Ascending aorta (tissue), 2 donors: ENCODE data around the gene SGSM2. TPM values are rescaled to one million over a fixed set of nuclear protein-coding genes. Genes with fewer than 3 reads are reported as not detected.

Experiments used
- DNase-seq, 2 donors: peaks; one replicate each; pipeline ENCODE4 v3.0.0-alpha.2; 2019; ENCODE audit warnings: low spot score in 2 of 2
- H3K27ac ChIP-seq, 2 donors: fragments of 200-600 bp; sonication (generic); one replicate each; pipeline ENCODE4 v1.5.1; 2016 to 2017; ENCODE audit warnings: mild to moderate bottlenecking in 1 of 2
- H3K27me3 ChIP-seq: fragments of 200-600 bp; sonication (generic); one replicate; pipeline ENCODE4 v1.5.1; 2017
- H3K36me3 ChIP-seq, 2 donors: fragments of 200-600 bp; sonication (generic); one replicate each; pipeline ENCODE4 v1.5.1; 2016
- H3K4me1 ChIP-seq, 2 donors: fragments of 200-600 bp; sonication (generic); one replicate each; pipeline ENCODE4 v1.5.1; 2016 to 2017; ENCODE audit warnings: mild to moderate bottlenecking in 1 of 2
- H3K4me3 ChIP-seq, 2 donors: fragments of 200-600 bp; sonication (generic); one replicate each; pipeline ENCODE4 v1.5.1; 2016 to 2017; ENCODE audit warnings: mild to moderate bottlenecking in 1 of 2
- H3K9me3 ChIP-seq, 2 donors: fragments of 200-600 bp; sonication (generic); one replicate each; pipeline ENCODE4 v1.5.1; 2016
- CTCF ChIP-seq, 3 experiments: fragments of 200-600 bp in 2 of 3; fragments of 450-650 bp in 1 of 3; sonication (generic) in 2 of 3; IDR thresholded peaks; one replicate each; pipeline ENCODE4 v1.5.1; 2016 to 2019; ENCODE audit warnings: antibody characterized with exemption in 3 of 3, mild to moderate bottlenecking in 1 of 3, moderate library complexity in 1 of 3
- intact Hi-C: fragments of 100-400 bp; cut with DNase I; formaldehyde crosslinking; loops from one replicate; pipeline ENCODE4 v1.15.1; 2023
- total RNA-seq: library from RNA; depleted of rRNA; stranded (reverse); fragments of >200 nt; gene quantifications from one replicate; pipeline ENCODE4 v1.1.0, GENCODE V29; 2016

Gene SGSM2
- total RNA-seq, 1 donor from 2014 or later: 127 TPM

DNA sequence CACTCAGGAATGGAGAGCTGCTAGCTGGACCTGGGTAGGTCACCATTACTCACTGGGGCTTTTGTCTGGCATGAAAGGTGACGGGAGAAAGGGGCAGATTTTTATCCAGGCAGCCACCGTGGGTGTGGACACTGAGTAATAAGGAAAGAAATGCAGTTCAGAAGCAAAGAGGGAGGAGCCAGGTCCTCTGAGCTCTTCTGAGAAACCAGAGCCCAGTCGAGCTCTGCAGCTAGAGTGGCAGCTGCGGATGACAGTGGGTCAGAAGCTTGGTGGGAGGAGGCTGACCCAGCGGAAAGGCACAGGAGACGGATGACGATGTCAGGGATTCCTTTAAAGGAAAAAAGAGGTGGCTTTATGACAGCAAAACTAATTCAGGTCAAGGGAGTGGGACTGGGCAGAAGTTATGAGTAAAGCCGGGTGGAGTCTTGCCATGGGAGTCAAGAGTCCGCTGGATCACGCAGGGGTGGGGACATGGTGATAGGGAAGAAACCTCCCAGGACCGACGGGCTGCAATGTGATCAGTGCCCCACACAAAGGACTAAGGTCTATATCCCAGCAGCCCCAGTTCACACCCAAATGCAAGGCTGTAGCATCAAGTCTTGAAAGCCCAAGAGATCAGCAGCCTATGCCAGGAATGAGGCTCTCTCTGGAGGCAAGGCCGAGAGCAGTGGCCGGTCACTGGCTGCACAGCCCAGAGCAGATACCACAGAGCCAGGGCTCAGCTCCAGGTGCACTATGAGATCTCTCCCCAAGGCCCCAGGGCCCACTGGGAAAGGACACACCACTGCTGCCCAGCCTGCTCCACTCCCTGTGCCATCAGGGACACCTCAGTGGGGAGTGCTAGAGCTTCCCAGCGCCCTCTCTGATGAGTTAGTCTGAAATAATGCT is 69.8 kb downstream of the SGSM2 start:
- Histone ChIP-seq H3K27me3 (no peaks in the 10 kb centered on the region), H3K4me3 (peak overlapping the region in 1 of 2 donors; percentile 2), H3K9me3 (no peaks in the 10 kb centered on the region), H3K36me3 (no peaks in the 10 kb centered on the region), H3K4me1 (peaks cover 13 to 49% of the 10 kb centered on the region in 2 donors), H3K27ac (peak overlapping the region; percentile 89 to 97)
- no peak for TF ChIP-seq CTCF (IDR thresholded peaks at IDR 0.05)
- DNase-seq: peak; percentile 80 to 95
- intact Hi-C loops: loop anchor here (2.0 kb wide), 1 partner anchor 14 kb away; no protein-coding TSS in a partner anchor

DNA sequence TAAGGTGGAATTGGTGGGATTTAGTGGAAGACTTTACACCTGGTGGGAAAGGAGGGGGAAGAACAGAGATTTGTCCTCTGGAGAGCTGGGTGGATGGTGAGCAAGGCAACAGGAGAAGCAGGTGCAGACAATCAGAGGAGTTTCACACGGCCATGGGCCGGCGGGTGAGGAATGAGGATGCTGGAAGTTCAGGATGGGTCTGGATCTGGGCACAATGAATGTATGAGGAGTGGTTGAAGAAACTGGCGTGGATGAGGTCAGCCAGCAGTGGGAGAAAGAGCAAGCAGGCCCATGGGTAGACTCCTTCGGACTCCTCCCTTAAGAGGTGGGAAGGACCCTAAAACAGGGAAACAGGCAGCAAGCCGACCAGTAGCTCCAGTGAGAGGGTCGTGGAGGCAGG is 73.7 kb downstream of the SGSM2 start:
- no peaks in the 10 kb centered on the region for H3K9me3 ChIP-seq
- peak in 1 of 3 experiments; percentile 7 for TF ChIP-seq CTCF (IDR thresholded peaks at IDR 0.05)
- H3K27me3 ChIP-seq: no peaks in the 10 kb centered on the region
- H3K4me3 ChIP-seq: no peak overlapping the region
- H3K36me3 ChIP-seq: no peaks in the 10 kb centered on the region
- peaks cover 11 to 31% of the 10 kb centered on the region in 2 donors for H3K4me1 ChIP-seq
- intact Hi-C loops: no loop called here
- H3K27ac ChIP-seq: peak overlapping the region in 1 of 2 donors; percentile 81
- DNase-seq: no peak

- Histone ChIP-seq H3K4me3 (no peak overlapping the region), H3K27ac (peak overlapping the region; percentile 81 to 86), H3K4me1 (peaks cover 3 to 20% of the 10 kb centered on the region in 2 donors), H3K36me3 (no peaks in the 10 kb centered on the region), H3K27me3 (no peaks in the 10 kb centered on the region), H3K9me3 (no peaks in the 10 kb centered on the region)
- DNase-seq: peak in 1 of 2 donors; percentile 80
- intact Hi-C loops: loop anchor here (1.0 kb wide), 1 partner anchor 20 kb away; no protein-coding TSS in a partner anchor
- peak in 2 of 3 experiments; percentile 19 to 39 for TF ChIP-seq CTCF (IDR thresholded peaks at IDR 0.05)
Measured at GRCh38 chr17:2412561-2413021, 75.3 kb downstream of the SGSM2 start.

DNA sequence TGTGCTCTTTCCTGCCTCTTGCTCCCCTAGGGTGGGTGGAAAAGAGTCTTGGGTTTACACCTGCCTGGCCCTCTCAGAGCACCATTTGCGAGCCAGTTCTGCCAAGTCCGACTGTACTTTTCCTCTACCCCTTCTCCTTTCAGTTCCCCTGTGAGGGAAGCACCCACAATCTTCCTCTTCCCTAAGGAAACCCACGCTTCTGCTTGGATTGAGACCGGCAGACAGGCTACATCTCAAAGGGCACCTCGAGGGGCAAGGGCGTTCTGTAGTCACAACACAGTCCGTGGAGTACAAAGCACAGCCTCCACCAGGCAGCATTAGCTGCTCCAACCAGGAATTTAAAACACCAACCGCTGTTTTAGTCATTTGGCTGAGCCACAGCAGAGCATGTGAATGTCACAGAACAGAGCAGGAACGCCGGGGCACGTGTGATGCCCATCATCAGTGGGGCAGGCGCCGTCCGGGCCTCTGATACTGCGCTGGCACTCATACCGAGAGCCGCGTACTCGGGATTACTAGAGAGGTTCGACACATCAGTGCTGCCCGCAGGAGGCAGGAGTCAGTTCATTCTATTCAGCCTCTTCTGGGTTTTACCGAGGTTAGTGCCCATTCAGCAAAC is 77.3 kb downstream of the SGSM2 start:
- DNase-seq: no peak
- H3K9me3 ChIP-seq: no peaks in the 10 kb centered on the region
- H3K36me3 ChIP-seq: peaks cover 3 to 4% of the 10 kb centered on the region in 2 donors
- TF ChIP-seq CTCF (IDR thresholded peaks at IDR 0.05): no peak
- H3K27ac ChIP-seq: peak overlapping the region in 1 of 2 donors; percentile 33
- H3K4me1 ChIP-seq: peaks cover 3 to 19% of the 10 kb centered on the region in 2 donors
- H3K27me3 ChIP-seq: no peaks in the 10 kb centered on the region
- no peak overlapping the region for H3K4me3 ChIP-seq
- intact Hi-C loops: no loop called here

DNA sequence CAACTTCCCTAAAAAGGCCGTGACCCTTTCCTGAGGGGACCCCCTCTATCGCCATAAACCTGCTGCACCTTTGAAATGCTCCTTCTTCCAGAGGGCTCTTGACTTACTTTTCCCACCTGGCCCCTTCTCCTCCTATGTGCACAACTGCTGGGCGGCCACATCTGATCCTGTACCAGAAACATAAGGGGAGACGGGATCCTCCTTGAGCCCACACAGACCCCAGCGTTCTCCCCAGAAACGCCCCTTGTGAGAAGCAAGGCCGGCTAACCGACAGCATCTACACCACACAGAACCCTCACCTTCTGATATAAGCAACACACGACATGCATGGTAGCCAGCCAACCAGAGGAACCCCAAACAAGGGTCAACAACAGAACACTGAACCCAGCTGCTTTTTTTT is 77.8 kb downstream of the SGSM2 start:
- intact Hi-C loops: no loop called here
- Histone ChIP-seq H3K4me3 (no peak overlapping the region), H3K9me3 (no peaks in the 10 kb centered on the region), H3K4me1 (peaks cover 3 to 19% of the 10 kb centered on the region in 2 donors), H3K27me3 (no peaks in the 10 kb centered on the region), H3K27ac (no peak overlapping the region), H3K36me3 (peaks cover 7 to 9% of the 10 kb centered on the region in 2 donors)
- no peak for TF ChIP-seq CTCF (IDR thresholded peaks at IDR 0.05)
- no peak for DNase-seq
